GM18909 (cell line): ENCODE measurements around the gene DGUOK.
"Not testable (repeated sequence)": the region's sequence is repeated elsewhere in the genome, so short reads cannot be mapped to it uniquely, and the experiment has no call there.

Source experiments
- ATAC-seq: cut with Tn5 transposase; IDR thresholded peaks from one replicate; pipeline ENCODE4 v1.9.1; 2021; ENCODE audit warnings: mild to moderate bottlenecking; ENCODE audit not compliant: unreplicated experiment, poor library complexity

Gene DGUOK

GRCh38 chr2:73899801-73900336, 26.8 kb upstream of the DGUOK start:
- ATAC-seq: no peak

DNA sequence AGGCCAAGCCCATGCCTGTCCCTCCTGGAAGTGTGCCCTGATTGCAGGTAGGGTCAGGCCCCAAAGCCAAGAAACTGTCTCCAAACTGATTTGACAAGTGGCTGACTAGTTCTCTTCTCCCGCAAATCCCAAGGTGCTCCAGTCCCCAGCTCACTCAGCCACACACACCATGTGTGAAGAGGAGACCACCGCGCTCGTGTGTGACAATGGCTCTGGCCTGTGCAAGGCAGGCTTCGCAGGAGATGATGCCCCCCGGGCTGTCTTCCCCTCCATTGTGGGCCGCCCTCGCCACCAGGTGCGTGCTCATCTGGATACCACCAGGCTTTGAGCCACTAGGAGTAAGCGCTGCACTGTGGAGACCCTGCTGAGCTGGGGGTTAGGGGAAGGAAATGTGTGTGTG, 25.5 kb upstream of the DGUOK start:
- no peak for ATAC-seq

DNA sequence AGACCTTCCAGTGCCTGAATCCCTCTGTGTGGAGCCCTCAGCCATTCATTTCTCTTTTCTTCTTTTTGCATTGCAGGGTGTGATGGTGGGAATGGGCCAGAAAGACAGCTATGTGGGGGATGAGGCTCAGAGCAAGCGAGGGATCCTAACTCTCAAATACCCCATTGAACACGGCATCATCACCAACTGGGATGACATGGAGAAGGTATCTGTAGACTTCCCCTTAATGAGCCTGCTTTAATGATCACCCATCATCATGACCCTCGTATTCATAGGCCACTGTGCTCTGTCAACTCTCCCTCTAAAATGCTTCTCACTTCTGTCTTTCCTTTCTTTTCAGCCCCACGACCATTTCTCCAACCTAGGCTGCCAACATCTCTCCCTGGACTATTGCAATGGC, 24.4 kb upstream of the DGUOK start:
- ATAC-seq: no peak

DNA sequence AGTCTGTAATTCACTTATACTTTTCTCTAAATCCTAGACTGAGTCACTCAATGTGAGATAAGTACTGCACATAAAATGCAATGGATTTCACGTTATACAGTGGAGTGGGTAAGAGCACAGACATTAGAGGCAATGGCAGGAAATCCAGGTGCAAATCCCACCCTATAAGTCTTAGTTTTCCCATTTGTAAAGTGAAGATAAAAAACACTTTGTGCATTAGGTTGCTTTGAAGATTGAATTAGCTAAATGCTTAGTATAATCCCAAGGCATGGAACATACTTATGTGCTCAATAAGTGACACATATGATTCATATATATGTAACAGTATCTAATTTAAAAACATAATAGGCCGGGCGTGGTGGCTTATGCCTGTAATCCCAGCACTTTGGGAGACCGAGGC, 23.4 kb upstream of the DGUOK start:
- ATAC-seq: no peak

DNA sequence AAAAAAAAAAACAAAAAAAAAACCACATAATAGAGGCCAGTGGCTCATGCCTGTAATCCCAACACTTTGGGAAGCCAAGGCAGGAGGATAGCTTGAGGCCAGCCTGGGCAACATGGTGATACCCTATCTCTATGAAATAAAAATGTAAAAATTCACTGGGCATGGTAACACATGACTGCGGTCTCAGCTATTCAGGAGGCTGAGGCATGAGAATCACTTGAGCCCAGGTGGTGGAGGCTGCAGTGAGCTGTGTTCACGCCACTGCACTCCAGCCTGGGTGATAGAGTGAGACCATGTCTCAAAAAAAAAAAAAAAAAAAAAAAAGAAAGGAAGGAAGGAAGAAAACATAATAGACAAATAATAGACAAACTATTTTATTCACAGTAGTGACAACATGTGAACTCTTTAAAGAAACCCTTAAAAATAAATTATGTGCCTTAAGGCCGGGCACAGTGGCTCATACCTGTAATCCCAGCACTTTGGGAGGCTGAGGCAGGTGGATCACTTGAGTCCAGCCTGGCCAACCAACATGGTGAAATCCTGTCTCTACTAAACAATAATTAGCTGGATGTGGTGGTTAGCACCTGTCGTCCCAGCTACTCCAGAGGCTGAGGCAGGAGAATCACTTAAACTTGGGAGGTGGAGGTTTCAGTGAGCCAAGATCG, 22.6 kb upstream of the DGUOK start:
- not testable (repeated sequence) for ATAC-seq

DNA sequence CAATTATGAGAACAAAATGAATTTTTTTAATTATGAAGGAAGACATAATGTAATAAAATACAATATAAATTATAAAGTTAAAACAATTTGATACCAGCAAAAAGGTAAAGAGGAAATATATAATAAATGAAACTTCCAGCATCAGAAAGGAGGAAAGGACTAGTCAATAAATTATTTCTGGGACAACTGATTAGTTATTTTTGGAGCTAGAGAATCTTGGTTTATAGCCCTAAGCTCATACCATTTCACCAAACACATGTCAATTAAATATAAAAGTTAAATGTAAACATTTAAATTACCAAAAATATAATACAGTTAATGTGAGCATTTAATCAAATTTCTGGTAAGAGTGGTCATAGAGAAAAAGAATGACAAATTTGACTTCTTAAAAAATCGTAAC, 21.7 kb upstream of the DGUOK start:
- no peak for ATAC-seq

DNA sequence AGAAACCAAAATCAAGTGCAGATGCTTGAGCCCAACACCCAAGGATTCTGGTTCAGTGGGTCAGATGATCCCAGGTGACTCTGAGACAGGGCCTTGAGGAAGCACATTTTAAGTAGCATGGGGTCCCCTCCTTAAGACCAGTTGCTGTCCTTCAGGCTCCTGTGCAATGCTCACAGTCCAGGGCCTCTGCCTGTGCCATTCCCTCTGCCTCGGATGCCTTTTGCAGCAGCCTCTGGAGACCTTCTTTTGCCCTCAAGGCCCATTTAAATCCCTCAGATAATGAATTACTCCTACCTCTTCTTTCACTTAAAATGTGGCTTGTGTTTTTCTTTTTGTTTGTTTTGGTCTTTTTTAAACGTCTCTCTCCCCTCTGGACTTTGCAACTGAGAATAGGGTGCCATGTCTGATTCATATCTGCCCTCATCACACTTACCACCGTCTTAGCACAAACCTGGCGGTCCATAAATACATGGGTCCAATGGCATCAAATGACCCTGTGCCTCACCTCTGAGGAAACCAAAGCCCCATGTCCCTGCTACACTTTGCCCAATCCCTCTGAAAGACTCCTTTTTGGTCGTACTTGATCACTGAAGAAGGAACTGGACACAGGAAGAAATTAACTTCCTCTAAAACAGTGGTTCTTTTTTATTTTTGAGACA, 19.7 kb upstream of the DGUOK start:
- ATAC-seq: no peak

DNA sequence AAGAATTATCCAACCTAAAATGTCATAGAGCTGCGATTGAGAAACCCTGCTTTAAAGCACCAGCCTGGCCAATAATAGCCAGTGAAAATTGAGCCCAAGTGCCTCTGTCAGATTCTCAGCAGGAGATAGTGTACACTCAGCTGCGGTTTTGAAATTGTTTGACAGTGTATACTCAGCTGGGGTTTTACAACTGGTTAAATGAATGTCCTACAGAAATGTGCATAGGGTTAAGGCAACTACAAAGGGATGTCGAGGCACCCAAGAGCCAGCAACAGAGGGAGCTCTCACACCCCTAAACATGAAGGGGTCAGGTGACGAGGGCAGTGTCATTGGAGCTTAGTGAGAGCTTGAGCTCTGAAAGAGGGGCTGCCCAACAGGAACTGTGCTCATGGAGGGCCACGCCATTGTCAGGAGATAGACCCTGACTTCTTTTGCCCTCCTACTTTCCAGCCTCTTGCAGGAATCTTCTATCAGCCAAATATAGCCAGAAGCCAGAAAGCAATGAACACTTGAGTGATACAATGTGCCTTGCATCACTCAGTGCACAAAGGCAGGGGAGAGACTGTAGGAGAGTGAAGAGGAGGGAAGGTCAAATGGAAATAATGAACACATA, 18.7 kb upstream of the DGUOK start:
- ATAC-seq: peak; percentile 65

DNA sequence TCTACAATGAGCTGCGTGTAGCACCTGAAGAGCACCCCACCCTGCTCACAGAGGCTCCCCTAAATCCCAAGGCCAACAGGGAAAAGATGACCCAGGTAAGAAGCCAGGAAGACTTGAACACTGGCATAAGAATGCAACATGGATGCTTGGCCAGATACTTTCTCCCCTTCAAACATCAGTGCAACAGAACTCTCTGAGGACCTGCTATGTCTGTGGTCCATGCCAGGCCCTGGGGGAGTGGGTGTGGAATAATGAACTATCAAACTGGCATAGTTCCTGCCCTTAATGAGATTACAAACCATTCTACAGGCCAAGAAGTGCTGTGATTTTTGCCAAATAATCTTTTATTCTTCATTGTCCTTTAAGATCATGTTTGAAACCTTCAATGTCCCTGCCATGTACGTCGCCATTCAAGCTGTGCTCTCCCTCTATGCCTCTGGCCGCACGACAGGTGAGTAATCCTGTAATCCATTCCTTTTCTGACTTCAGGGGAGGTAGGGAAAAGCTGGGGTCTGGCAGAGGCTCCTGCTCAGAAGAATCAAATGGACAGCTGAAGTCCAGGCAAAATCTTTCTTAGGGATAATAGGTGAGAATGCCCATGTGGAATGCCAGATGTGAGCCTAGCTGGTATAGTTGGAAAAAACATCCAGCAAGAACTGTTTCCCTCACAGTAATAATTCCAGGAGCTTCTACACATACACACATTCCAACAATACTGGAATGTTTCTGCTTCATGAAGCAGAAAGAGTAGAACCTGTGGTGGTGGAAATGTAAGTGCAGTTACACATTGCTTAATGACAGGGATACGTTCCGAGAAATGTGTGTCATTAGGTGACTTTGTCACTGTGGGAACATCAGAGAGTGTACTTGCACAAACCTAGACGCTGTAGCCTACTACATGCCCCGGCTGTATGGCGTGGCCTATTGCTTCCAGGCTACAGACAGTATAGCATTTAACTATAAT, 17.7 kb upstream of the DGUOK start:
- no peak for ATAC-seq

DNA sequence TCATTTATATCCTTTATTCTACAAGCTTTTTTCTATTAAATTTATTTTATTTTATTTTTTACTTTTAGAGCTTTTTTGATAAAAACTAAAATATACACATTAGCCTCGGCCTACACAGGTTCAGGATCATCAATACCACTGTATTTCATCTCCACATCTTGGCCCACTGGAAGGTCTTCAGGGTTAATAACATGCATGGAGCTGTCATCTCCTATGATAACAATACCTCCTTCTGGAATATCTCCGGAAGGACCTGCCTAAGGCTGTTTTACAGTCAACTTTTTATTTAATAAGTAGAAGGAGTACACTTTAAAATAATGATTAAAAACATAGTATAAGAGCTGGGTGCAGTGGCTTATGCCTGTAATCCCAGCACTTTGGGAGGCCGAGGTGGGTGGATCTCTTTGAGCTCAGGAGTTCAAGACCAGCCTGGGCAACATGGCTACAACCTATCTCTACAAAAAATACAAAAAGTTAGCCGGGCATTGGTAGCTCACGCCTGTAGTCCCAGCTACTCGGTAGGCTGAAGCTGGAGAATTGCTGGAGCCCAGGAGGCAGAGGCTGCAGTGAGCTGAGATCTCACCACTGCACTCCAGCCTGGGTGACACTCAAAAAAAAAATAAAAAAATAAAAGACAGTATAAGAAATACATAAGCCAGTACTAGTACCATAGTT, 15.7 kb upstream of the DGUOK start:
- no peak for ATAC-seq

DNA sequence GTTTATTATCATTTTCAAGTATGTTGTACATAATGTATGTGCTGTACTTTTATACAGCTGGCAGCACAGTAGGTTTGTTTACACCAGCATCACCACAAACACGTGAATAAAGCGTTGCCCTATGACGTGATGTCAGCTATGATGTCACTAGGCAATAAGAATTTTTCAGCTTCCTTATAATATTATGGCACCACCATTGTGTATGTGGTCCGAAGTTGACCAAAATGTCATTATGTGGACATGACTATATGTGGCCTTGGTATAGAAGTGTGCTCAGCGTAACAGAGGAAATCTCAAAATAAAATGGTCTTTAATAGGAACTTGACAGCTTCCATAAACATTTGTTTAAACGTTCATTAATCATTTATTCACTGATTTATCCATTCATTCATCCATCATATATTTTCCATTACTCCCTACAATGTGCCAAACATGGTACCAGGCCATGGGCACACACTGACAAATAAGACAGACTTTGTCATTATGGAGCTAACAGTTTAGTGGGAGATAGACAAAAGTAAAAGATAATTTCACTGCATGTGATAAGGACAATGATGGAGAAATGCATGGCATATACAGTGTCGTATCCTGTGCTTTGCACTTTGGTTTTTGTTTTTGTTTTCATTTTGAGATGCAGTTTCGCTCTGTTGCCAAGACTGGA, 15.0 kb upstream of the DGUOK start:
- ATAC-seq: no peak

- ATAC-seq: no peak
Observed at GRCh38 chr2:73913414-73914054, 13.1 kb upstream of the DGUOK start.

- no peak for ATAC-seq
Observed at GRCh38 chr2:73914667-73915066, 12.0 kb upstream of the DGUOK start.

DNA sequence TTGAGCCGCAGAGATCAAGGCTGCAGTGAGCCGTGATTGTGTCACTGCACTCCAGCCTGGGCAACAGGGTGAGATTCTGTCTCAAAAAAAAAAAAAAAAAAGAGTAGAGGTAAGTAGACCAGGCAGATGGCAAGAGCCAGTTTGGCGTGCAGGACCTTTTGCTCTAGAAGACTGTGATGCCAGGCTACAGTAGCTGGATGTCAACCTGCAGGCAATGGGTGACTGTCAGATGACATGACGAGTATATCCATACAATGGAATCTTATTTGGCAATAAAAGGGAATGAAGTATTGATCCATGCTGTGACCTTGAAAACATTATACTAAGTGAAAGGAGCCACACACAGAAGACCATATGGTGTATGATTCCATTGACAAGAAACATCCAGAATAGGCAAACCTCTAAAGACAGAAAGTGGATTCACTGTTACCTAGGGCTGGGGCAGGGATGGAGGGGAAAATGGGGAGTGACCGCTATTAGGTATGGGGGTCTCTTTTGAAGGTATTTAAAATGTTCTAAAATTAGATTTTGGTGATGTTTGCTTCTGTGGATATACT, 11.2 kb upstream of the DGUOK start:
- ATAC-seq: no peak

DNA sequence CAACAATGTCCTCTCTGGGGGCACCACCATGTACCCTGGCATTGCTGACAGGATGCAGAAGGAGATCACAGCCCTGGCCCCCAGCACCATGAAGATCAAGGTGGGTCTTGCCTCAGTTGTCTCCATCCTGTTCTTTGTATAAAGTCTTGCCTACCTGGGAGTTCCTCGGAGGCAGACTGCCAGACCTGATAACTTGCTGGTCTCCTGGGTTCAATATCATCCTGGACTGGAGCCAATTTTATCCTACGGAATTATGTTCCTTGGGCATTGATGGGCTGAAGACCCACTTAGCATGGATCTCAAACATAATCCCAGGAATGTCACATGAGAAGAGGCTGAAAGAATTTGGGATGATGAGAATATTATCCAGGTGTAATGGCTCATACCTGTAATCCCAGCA, 10.0 kb upstream of the DGUOK start:
- ATAC-seq: no peak

DNA sequence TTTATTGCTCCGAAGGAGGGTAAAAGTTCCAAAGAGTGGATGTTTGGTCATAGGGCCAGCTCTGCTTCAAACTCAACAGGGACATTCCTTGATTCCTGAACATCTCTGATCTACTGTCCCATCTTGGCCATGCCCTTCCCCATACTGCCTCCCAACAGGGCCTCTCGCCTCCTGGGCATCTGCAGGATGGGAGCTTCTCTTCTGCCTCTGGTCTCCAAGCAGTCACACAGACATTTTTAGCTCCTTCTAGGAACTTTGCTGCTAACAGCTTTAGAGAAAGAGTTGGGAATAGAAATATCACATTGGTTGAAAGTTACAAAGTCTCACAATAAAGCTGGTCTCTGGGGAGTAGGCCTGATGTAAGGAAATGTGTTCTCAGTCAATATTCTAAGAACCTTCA, 9.4 kb upstream of the DGUOK start:
- no peak for ATAC-seq

- ATAC-seq: no peak
Observed at GRCh38 chr2:73917696-73918207, 8.9 kb upstream of the DGUOK start.

GRCh38 chr2:73918856-73919255, 7.8 kb upstream of the DGUOK start:
- no peak for ATAC-seq
